Gastroesophageal sphincter (tissue), 4 donors: Measurements from ENCODE around the gene MCMBP. TPM values are rescaled to one million over a fixed set of nuclear protein-coding genes. Genes with fewer than 3 reads are reported as not detected.

ENCODE experiments used
- ATAC-seq: fragments of 150-250 bp; one replicate; pipeline ENCODE4 v1.9.1; 2016; ENCODE audit warnings: mild to moderate bottlenecking, moderate library complexity
- H3K27ac ChIP-seq, 4 donors: fragments of 200-600 bp; sonication (generic) in 3 of 4; 1 replicate in 3 of 4; 2 replicates in 1 of 4; pipeline ENCODE4 v1.5.1; 2016 to 2019
- H3K27me3 ChIP-seq: fragments of 200-600 bp; sonication (generic); one replicate; pipeline ENCODE4 v1.5.1; 2019
- H3K36me3 ChIP-seq, 2 donors: fragments of 200-600 bp; sonication (generic); one replicate each; pipeline ENCODE4 v1.5.1; 2019; ENCODE audit warnings: control low read depth in 1 of 2
- H3K4me1 ChIP-seq, 3 donors: fragments of 200-600 bp; sonication (generic); 1 replicate in 2 of 3; 2 replicates in 1 of 3; pipeline ENCODE4 v1.5.1; 2016 to 2019; ENCODE audit warnings: control low read depth in 2 of 3
- H3K4me3 ChIP-seq, 2 donors: fragments of 200-600 bp; sonication (generic); one replicate each; pipeline ENCODE4 v1.5.1; 2019; ENCODE audit warnings: mild to moderate bottlenecking in 1 of 2, moderate library complexity in 1 of 2
- H3K9me3 ChIP-seq, 3 donors: fragments of 200-600 bp; sonication (generic); one replicate each; pipeline ENCODE4 v1.5.1; 2017 to 2019; ENCODE audit warnings: control low read depth in 2 of 3
- CTCF ChIP-seq, 4 experiments: fragments of 200-600 bp in 2 of 4; fragments of 450-650 bp in 2 of 4; sonication (generic) in 1 of 4; IDR thresholded peaks; one replicate each; pipeline ENCODE4 v1.5.1; 2017 to 2019; ENCODE audit warnings: antibody characterized with exemption in 4 of 4, mild to moderate bottlenecking in 2 of 4, moderate library complexity in 2 of 4
- EP300 ChIP-seq: sonication (generic); formaldehyde crosslinking; IDR thresholded peaks from one replicate; pipeline ENCODE4 v1.6.1; 2017; ENCODE audit warnings: antibody characterized with exemption, mild to moderate bottlenecking
- POLR2A ChIP-seq, 2 donors: fragments of 450-650 bp; IDR thresholded peaks; one replicate each; pipeline ENCODE4 v1.6.1; 2017; ENCODE audit warnings: antibody characterized with exemption in 2 of 2, mild to moderate bottlenecking in 2 of 2, moderate library complexity in 1 of 2
- POLR2AphosphoS5 ChIP-seq: sonication (generic); formaldehyde crosslinking; IDR thresholded peaks from one replicate; pipeline ENCODE4 v1.6.1; 2017; ENCODE audit warnings: antibody characterized with exemption
- WGBS, 2 donors: methylation state at CpG; one replicate each; pipeline ENCODE4 v1.1.5; 2018; ENCODE audit warnings: low coverage in 1 of 2; 5-methylcytosine and 5-hydroxymethylcytosine counted together
- total RNA-seq, 4 donors: library from RNA; depleted of rRNA; stranded (reverse); fragments of >200 nt; gene quantifications; one replicate each; pipeline ENCODE4 v1.1.0, GENCODE V29; 2016

The MCMBP gene
- total RNA-seq, 4 donors from 2014 or later, result 45.0 to 68.0 (median 54.8) TPM

GRCh38 chr10:119852277-119852676 is 20.4 kb downstream of the MCMBP start:
- ATAC-seq, result no peak
- Histone ChIP-seq H3K27me3 (no peaks in the 10 kb centered on the region), H3K4me3 (no peak overlapping the region), H3K9me3 (no peaks in the 10 kb centered on the region), H3K4me1 (peaks cover 0 to 8% (median 0%) of the 10 kb centered on the region in 3 donors), H3K27ac (no peak overlapping the region), H3K36me3 (peaks cover 0 to 94% of the 10 kb centered on the region in 2 donors)
- TF ChIP-seq POLR2A (IDR thresholded peaks at IDR 0.05) (no peak), POLR2AphosphoS5 (no peak), EP300 (no peak), CTCF (IDR thresholded peaks at IDR 0.05) (no peak)
- WGBS, 2 donors, result 97 to 98% methylated on average over 6 of the region's 6 CpGs

- TF ChIP-seq CTCF (IDR thresholded peaks at IDR 0.05), result no peak
- H3K27me3 ChIP-seq, result no peaks in the 10 kb centered on the region
- no peak for ATAC-seq
- 87 to 94% methylated on average over 2 to 3 of the region's 3 CpGs for WGBS, 2 donors
- H3K27ac ChIP-seq, result no peak overlapping the region
- peaks cover 0 to 8% (median 0%) of the 10 kb centered on the region in 3 donors for H3K4me1 ChIP-seq
- H3K9me3 ChIP-seq, result no peaks in the 10 kb centered on the region
- H3K4me3 ChIP-seq, result no peak overlapping the region
- H3K36me3 ChIP-seq, result peaks cover 0 to 94% of the 10 kb centered on the region in 2 donors
Measured at GRCh38 chr10:119849944-119850343, 22.7 kb downstream of the MCMBP start.

GRCh38 chr10:119849031-119849789 is 23.4 kb downstream of the MCMBP start:
- H3K9me3 ChIP-seq, result no peaks in the 10 kb centered on the region
- H3K27me3 ChIP-seq, result no peaks in the 10 kb centered on the region
- TF ChIP-seq CTCF (IDR thresholded peaks at IDR 0.05) (no peak), EP300 (no peak), POLR2A (IDR thresholded peaks at IDR 0.05) (no peak), POLR2AphosphoS5 (no peak)
- no peak overlapping the region for H3K27ac ChIP-seq
- peaks cover 0 to 8% (median 0%) of the 10 kb centered on the region in 3 donors for H3K4me1 ChIP-seq
- H3K4me3 ChIP-seq, result no peak overlapping the region
- H3K36me3 ChIP-seq, result peaks cover 0 to 94% of the 10 kb centered on the region in 2 donors
- no peak for ATAC-seq
- WGBS, 2 donors, result 67 to 71% methylated on average over 5 to 6 of the region's 6 CpGs

GRCh38 chr10:119845656-119846055 is 27.0 kb downstream of the MCMBP start:
- Histone ChIP-seq H3K27me3 (no peaks in the 10 kb centered on the region), H3K36me3 (peaks cover 0 to 95% of the 10 kb centered on the region in 2 donors), H3K4me3 (no peak overlapping the region), H3K4me1 (no peaks in the 10 kb centered on the region), H3K27ac (no peak overlapping the region), H3K9me3 (no peaks in the 10 kb centered on the region)
- 82 to 83% methylated on average over 1 of the region's 1 CpG for whole genome bisulfite sequencing, 2 donors
- no peak for ATAC-seq
- no peak for TF ChIP-seq POLR2AphosphoS5
- no peak for TF ChIP-seq POLR2A (IDR thresholded peaks at IDR 0.05)
- no peak for TF ChIP-seq CTCF (IDR thresholded peaks at IDR 0.05)
- TF ChIP-seq EP300, result no peak

GRCh38 chr10:119834188-119834587 is 38.5 kb downstream of the MCMBP start:
- ATAC-seq, result no peak
- Histone ChIP-seq H3K27me3 (no peaks in the 10 kb centered on the region), H3K4me3 (no peak overlapping the region), H3K36me3 (peaks cover 14 to 98% of the 10 kb centered on the region in 2 donors), H3K9me3 (no peaks in the 10 kb centered on the region), H3K4me1 (peaks cover 0 to 5% (median 0%) of the 10 kb centered on the region in 3 donors), H3K27ac (no peak overlapping the region)
- WGBS, 2 donors, result 91 to 96% methylated on average over 4 of the region's 4 CpGs
- TF ChIP-seq CTCF (IDR thresholded peaks at IDR 0.05), result no peak
- no peak for TF ChIP-seq EP300
